CD14-positive monocyte (primary cell): ENCODE measurements around the gene AFF3. TPM values are rescaled to one million over a fixed set of nuclear protein-coding genes. Genes with fewer than 3 reads are reported as not detected.
"Not testable (repeated sequence)": the region's sequence is repeated elsewhere in the genome, so short reads cannot be mapped to it uniquely, and the experiment has no call there.

Experiments used
- DNase-seq, 3 donors: peaks; one replicate each; pipeline ENCODE4 v3.0.0-alpha.2; 2011 to 2022
- H2AFZ ChIP-seq: 2 replicates; pipeline ENCODE4 v1.6.0; 2012; ENCODE audit warnings: mild to moderate bottlenecking, low read depth, low read length, inconsistent platforms; ENCODE audit not compliant: insufficient read depth, poor library complexity, severe bottlenecking
- H3K27ac ChIP-seq, 2 donors: 1 replicate in 1 of 2; 2 replicates in 1 of 2; pipeline ENCODE4 v1.5.1; 2012 to 2013; ENCODE audit warnings: low read length in 2 of 2, control low read depth in 1 of 2, inconsistent platforms in 1 of 2, low read depth in 1 of 2, mild to moderate bottlenecking in 1 of 2
- H3K27me3 ChIP-seq, 2 donors: one replicate each; pipeline versions ENCODE4 v1.6.0 to v1.6.1; 2011 to 2013; ENCODE audit warnings: low read length in 2 of 2; ENCODE audit not compliant: control insufficient read depth in 2 of 2, insufficient read depth in 2 of 2
- H3K36me3 ChIP-seq, 2 donors: replicated peaks in 1 of 2; 1 replicate in 1 of 2; 2 replicates in 1 of 2; pipeline versions ENCODE4 v1.5.1 to v1.6.1; 2012 to 2013; ENCODE audit warnings: low read length in 2 of 2, control low read depth in 1 of 2, inconsistent platforms in 1 of 2, mild to moderate bottlenecking in 1 of 2; ENCODE audit not compliant: insufficient read depth in 2 of 2, control insufficient read depth in 1 of 2
- H3K4me1 ChIP-seq, 2 donors: 1 replicate in 1 of 2; 2 replicates in 1 of 2; pipeline versions ENCODE4 v1.5.1 to v1.6.1; 2012 to 2013; ENCODE audit warnings: low read length in 2 of 2, control low read depth in 1 of 2, inconsistent platforms in 1 of 2, mild to moderate bottlenecking in 1 of 2, moderate library complexity in 1 of 2; ENCODE audit not compliant: insufficient read depth in 2 of 2, control insufficient read depth in 1 of 2
- H3K4me2 ChIP-seq: replicated peaks from 2 replicates; pipeline ENCODE3; 2012; ENCODE audit warnings: low read length, moderate library complexity, mild to moderate bottlenecking; ENCODE audit not compliant: poor library complexity, severe bottlenecking; ENCODE audit errors: extremely low read depth
- H3K4me3 ChIP-seq, 3 experiments: fragments of 200-600 bp in 1 of 3; sonication (generic) in 1 of 3; replicated peaks in 1 of 3; 1 replicate in 2 of 3; 2 replicates in 1 of 3; pipeline ENCODE4 v1.5.1; 2011 to 2013; ENCODE audit warnings: low read length in 3 of 3, mild to moderate bottlenecking in 3 of 3, control low read depth in 2 of 3, low read depth in 2 of 3, inconsistent platforms in 1 of 3, moderate library complexity in 1 of 3
- H3K79me2 ChIP-seq: 2 replicates; pipeline ENCODE4 v1.6.0; 2012; ENCODE audit warnings: mild to moderate bottlenecking, control low read depth, inconsistent platforms, low read length, moderate library complexity; ENCODE audit not compliant: insufficient read depth
- H3K9ac ChIP-seq: 2 replicates; pipeline ENCODE4 v1.6.0; 2017; ENCODE audit warnings: low read length, mild to moderate bottlenecking; ENCODE audit not compliant: insufficient read depth, poor library complexity, severe bottlenecking
- H3K9me3 ChIP-seq, 2 donors: replicated peaks in 1 of 2; 1 replicate in 1 of 2; 2 replicates in 1 of 2; pipeline versions ENCODE4 v1.5.1 to v1.6.1; 2012 to 2013; ENCODE audit warnings: low read length in 2 of 2, control low read depth in 1 of 2; ENCODE audit not compliant: control insufficient read depth in 1 of 2, insufficient read depth in 1 of 2
- H4K20me1 ChIP-seq: 2 replicates; pipeline ENCODE4 v1.6.0; 2012; ENCODE audit warnings: mild to moderate bottlenecking, low read length, control low read depth, moderate library complexity; ENCODE audit not compliant: insufficient read depth
- H3K27ac Mint-ChIP-seq, 7 donors: one replicate each; pipeline ENCODE4 v1.8.0; 2020; ENCODE audit warnings: mild to moderate bottlenecking in 7 of 7, mixed read lengths in 7 of 7, moderate library complexity in 6 of 7, inconsistent platforms in 2 of 7
- H3K27me3 Mint-ChIP-seq, 3 donors: one replicate each; pipeline ENCODE4 v1.8.0; 2021 to 2022; ENCODE audit warnings: low read depth in 3 of 3, mild to moderate bottlenecking in 3 of 3, mixed read lengths in 3 of 3, moderate library complexity in 3 of 3, inconsistent platforms in 1 of 3
- H3K36me3 Mint-ChIP-seq, 2 donors: one replicate each; pipeline ENCODE4 v1.8.0; 2020; ENCODE audit warnings: mixed read lengths in 2 of 2, inconsistent platforms in 1 of 2, mild to moderate bottlenecking in 1 of 2
- H3K4me1 Mint-ChIP-seq: one replicate; pipeline ENCODE4 v1.8.0; 2020; ENCODE audit warnings: mild to moderate bottlenecking, mixed read lengths
- H3K4me3 Mint-ChIP-seq, 2 donors: one replicate each; pipeline ENCODE4 v1.8.0; 2020; ENCODE audit warnings: mild to moderate bottlenecking in 2 of 2, mixed read lengths in 2 of 2, moderate library complexity in 1 of 2
- H3K9me3 Mint-ChIP-seq, 7 donors: one replicate each; pipeline ENCODE4 v1.8.0; 2020 to 2022; ENCODE audit warnings: mixed read lengths in 7 of 7, mild to moderate bottlenecking in 6 of 7, moderate library complexity in 6 of 7, inconsistent platforms in 2 of 7
- CTCF ChIP-seq: fragments of 200-600 bp; IDR thresholded peaks from one replicate; pipeline ENCODE4 v1.8.0; 2022; ENCODE audit warnings: antibody characterized with exemption, mild to moderate bottlenecking
- WGBS: methylation state at CpG from one replicate; pipeline ENCODE4 v1.1.5; 2013; ENCODE audit warnings: missing lambda C conversion rate; ENCODE audit not compliant: insufficient coverage; 5-methylcytosine and 5-hydroxymethylcytosine counted together
- intact Hi-C, 2 donors: fragments of 100-400 bp; cut with micrococcal nuclease; formaldehyde crosslinking; loops; one replicate each; pipeline versions ENCODE4 v1.15.0 to v1.15.1; 2023
- polyA plus RNA-seq, 3 donors: library from polyadenylated mRNA; depleted of rRNA in 1 of 3; unstranded in 2 of 3; stranded (reverse) in 1 of 3; fragments of 300-500 nt in 2 of 3; fragments of >200 nt in 1 of 3; fragmentation: Illumina TruSeq in 2 of 3; gene quantifications; 1 replicate in 2 of 3; 2 replicates in 1 of 3; pipeline ENCODE4 v1.2.3, GENCODE V29; 2012 to 2021

Gene AFF3
- polyA plus RNA-seq, 3 donors, result 0.17 to 4.1 (median 0.49) TPM

GRCh38 chr2:100109986-100110613 is 32.3 kb downstream of the AFF3 start:
- no peak for TF ChIP-seq CTCF
- H3K4me2 ChIP-seq, result no peak overlapping the region
- WGBS, result 93% methylated on average over 4 of the region's 6 CpGs

DNA sequence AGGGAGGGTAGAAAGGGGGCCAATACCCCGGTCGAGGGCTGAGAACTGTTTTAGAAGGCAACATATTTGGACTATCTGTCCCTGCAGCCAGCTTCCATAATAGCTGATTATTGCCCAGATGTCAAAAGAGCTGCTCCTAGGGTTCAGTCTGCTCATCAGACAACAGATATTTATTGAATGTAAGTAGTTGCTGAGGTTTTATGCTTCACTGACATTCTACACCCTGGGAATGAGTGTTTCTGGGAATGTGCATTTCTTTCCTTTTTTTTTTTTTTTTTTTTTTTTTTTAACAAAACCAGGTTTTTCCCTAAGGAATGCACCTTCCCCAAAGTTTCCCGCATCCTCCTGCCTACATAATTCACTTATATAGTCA is 33.8 kb downstream of the AFF3 start:
- intact Hi-C loops, H3K4me2 ChIP-seq, H3K4me3 ChIP-seq, H3K79me2 ChIP-seq, H3K9me3 ChIP-seq, H3K4me3 Mint-ChIP-seq, H4K20me1 ChIP-seq, H3K9ac ChIP-seq, H2AFZ ChIP-seq, H3K27ac ChIP-seq, H3K9me3 Mint-ChIP-seq, DNase-seq, H3K27me3 ChIP-seq, H3K36me3 ChIP-seq, H3K27ac Mint-ChIP-seq: not testable (repeated sequence)
- peaks cover 24% of the 10 kb centered on the region for H3K4me1 Mint-ChIP-seq
- 100% methylated on average over 2 of the region's 3 CpGs for WGBS
- peaks cover 12 to 16% of the 10 kb centered on the region in 2 donors for H3K4me1 ChIP-seq
- peaks cover 0 to 12% of the 10 kb centered on the region in 2 donors for H3K36me3 Mint-ChIP-seq
- H3K27me3 Mint-ChIP-seq, result peaks cover 4 to 14% (median 9%) of the 10 kb centered on the region in 3 donors

More at GRCh38 chr2:100109986-100110613, 32.3 kb downstream of the AFF3 start:
- no peak overlapping the region for H2AFZ ChIP-seq
- no peak overlapping the region for H3K27ac ChIP-seq
- no peaks in the 10 kb centered on the region for H3K79me2 ChIP-seq
- peaks cover 4 to 13% (median 9%) of the 10 kb centered on the region in 3 donors for H3K27me3 Mint-ChIP-seq
- H3K36me3 Mint-ChIP-seq, result peaks cover 0 to 12% of the 10 kb centered on the region in 2 donors
- H3K4me3 Mint-ChIP-seq, result no peak overlapping the region
- H3K9me3 ChIP-seq, result no peaks in the 10 kb centered on the region
- peaks cover 26 to 30% of the 10 kb centered on the region in 2 donors for H3K4me1 ChIP-seq
- no peaks in the 10 kb centered on the region for H3K36me3 ChIP-seq
- H3K4me3 ChIP-seq, result no peak overlapping the region
- intact Hi-C loops, result loop anchor here in 1 of 2 donors (10.0 kb wide), 1 partner anchor 125 kb away; no protein-coding TSS in a partner anchor
- peaks cover 0 to 9% of the 10 kb centered on the region in 2 donors for H3K27me3 ChIP-seq
- H3K9ac ChIP-seq, result no peak overlapping the region
- H4K20me1 ChIP-seq, result no peaks in the 10 kb centered on the region
- DNase-seq, result no peak
- H3K9me3 Mint-ChIP-seq, result peaks cover 0 to 6% (median 0%) of the 10 kb centered on the region in 7 donors
- H3K27ac Mint-ChIP-seq, result peak overlapping the region in 2 of 7 donors; percentile 33 to 37
- H3K4me1 Mint-ChIP-seq, result peaks cover 39% of the 10 kb centered on the region
